ENCODE measurements around the gene TMEM69. TPM values are rescaled to one million over a fixed set of nuclear protein-coding genes. Genes with fewer than 3 reads are reported as not detected.

Gene TMEM69
- total and polyA plus RNA-seq, 10 of the 15 experiments (the other 5 are each of a cell fraction or from before 2014, with no cell fraction given): 44.6 to 162 (median 88.8) TPM

GRCh38 chr1:45686288-45687013 lies 1.5 kb upstream of the TMEM69 start, which contains the start of gene GPBP1L1 (continued):
- no peak for TF ChIP-seq NFYB (IDR thresholded peaks at IDR 0.05; ENCODE audit: insufficient read depth, low read depth, low read length)
- no peak for TF ChIP-seq EP300 (IDR thresholded peaks at IDR 0.05; ENCODE audit: borderline replicate concordance in 1 of 2, control insufficient read depth in 1 of 2, low read depth in 2 of 2, low read length in 2 of 2)
- TF ChIP-seq MAX (IDR thresholded peaks at IDR 0.05; ENCODE audit: low read depth, low read length): peak; percentile 14; the same call in 1 of the 2 replicates
- no peak for TF ChIP-seq KAT2A (conservative IDR thresholded peaks at IDR 0.05; ENCODE audit: control insufficient read depth, low read depth, low read length)
- no peak; the same call in 1 of the 2 replicates for TF ChIP-seq HCFC1 (IDR thresholded peaks at IDR 0.05; ENCODE audit: low read length)
- TF ChIP-seq SUPT20H (IDR thresholded peaks at IDR 0.05; ENCODE audit: borderline replicate concordance, control insufficient read depth, low read depth, low read length): no peak
- TF ChIP-seq SIX5 (IDR thresholded peaks at IDR 0.05; ENCODE audit: low read depth, low read length, severe bottlenecking): no peak
- TF ChIP-seq RUNX3 (IDR thresholded peaks at IDR 0.05; ENCODE audit: low read length): peak; percentile 12; the same call in 1 of the 2 replicates
- no peak for TF ChIP-seq E2F4 (IDR thresholded peaks at IDR 0.05; ENCODE audit: low read depth, low read length)
- TF ChIP-seq TCF12 (IDR thresholded peaks at IDR 0.05; ENCODE audit: low read depth, low read length): peak; percentile 45; the same call in 1 of the 2 replicates
- peak in 1 of 2 experiments; percentile 41; a peak in 2 of 3 replicates for TF ChIP-seq EGR1 (IDR thresholded peaks at IDR 0.05; ENCODE audit: borderline replicate concordance in 1 of 2, low read depth in 2 of 2, low read length in 2 of 2)
- TF ChIP-seq RCOR1 (conservative IDR thresholded peaks at IDR 0.05; ENCODE audit: low read depth, low read length): 0 out of 2 replicates have a peak, but pooled peaks have one; percentile 44
- no peak for TF ChIP-seq PBX3 (IDR thresholded peaks at IDR 0.05; ENCODE audit: insufficient replicate concordance, low read depth, low read length)
- no peak for TF ChIP-seq MTA2 (IDR thresholded peaks at IDR 0.05; ENCODE audit: low read depth)
- no peak for TF ChIP-seq JUND (IDR thresholded peaks at IDR 0.05; ENCODE audit: low read depth, low read length)
- TF ChIP-seq PAX5 (IDR thresholded peaks at IDR 0.05; ENCODE audit: borderline replicate concordance, low read depth, low read length): no peak
- TF ChIP-seq SMAD5 (IDR thresholded peaks at IDR 0.05; ENCODE audit: low read depth): peak; percentile 33; the same call in 1 of the 2 replicates
- no peak for TF ChIP-seq BMI1 (IDR thresholded peaks at IDR 0.05; ENCODE audit: borderline replicate concordance)
- TF ChIP-seq SMAD1 (IDR thresholded peaks at IDR 0.05; ENCODE audit: low read depth, partially characterized antibody): peak; percentile 72
- no peak; the same call in 1 of the 2 replicates for TF ChIP-seq NBN (IDR thresholded peaks at IDR 0.05)
- peak; percentile 33; the same call in 2 of the 3 replicates for TF ChIP-seq POU2F2 (IDR thresholded peaks at IDR 0.05; ENCODE audit: borderline replicate concordance, low read depth, low read length)
- no peak for TF ChIP-seq ZNF274 (IDR thresholded peaks at IDR 0.05; ENCODE audit: insufficient read depth, insufficient read length)
- TF ChIP-seq ZBTB4 (CRISPR knock-in tag; IDR thresholded peaks at IDR 0.05): peak; percentile 49; the same call in 1 of the 2 replicates
- no peak for TF ChIP-seq RAD21 (IDR thresholded peaks at IDR 0.05; ENCODE audit: insufficient read depth, low read depth, low read length)
- TF ChIP-seq NR2C2 (IDR thresholded peaks at IDR 0.05; ENCODE audit: borderline replicate concordance, control insufficient read depth, insufficient read length, low read depth): no peak
